Erythroblast (primary cell): ENCODE measurements around the gene AP1B1.

Experiments
- GATA1 ChIP-seq: IDR thresholded peaks from 2 replicates; pipeline ENCODE4 v1.6.1; 2011; ENCODE audit warnings: low read depth, mild to moderate bottlenecking, control low read depth, low read length, moderate library complexity
- POLR2A ChIP-seq: IDR thresholded peaks from 2 replicates; pipeline ENCODE4 v1.6.1; 2011; ENCODE audit warnings: mild to moderate bottlenecking, low read length

DNA sequence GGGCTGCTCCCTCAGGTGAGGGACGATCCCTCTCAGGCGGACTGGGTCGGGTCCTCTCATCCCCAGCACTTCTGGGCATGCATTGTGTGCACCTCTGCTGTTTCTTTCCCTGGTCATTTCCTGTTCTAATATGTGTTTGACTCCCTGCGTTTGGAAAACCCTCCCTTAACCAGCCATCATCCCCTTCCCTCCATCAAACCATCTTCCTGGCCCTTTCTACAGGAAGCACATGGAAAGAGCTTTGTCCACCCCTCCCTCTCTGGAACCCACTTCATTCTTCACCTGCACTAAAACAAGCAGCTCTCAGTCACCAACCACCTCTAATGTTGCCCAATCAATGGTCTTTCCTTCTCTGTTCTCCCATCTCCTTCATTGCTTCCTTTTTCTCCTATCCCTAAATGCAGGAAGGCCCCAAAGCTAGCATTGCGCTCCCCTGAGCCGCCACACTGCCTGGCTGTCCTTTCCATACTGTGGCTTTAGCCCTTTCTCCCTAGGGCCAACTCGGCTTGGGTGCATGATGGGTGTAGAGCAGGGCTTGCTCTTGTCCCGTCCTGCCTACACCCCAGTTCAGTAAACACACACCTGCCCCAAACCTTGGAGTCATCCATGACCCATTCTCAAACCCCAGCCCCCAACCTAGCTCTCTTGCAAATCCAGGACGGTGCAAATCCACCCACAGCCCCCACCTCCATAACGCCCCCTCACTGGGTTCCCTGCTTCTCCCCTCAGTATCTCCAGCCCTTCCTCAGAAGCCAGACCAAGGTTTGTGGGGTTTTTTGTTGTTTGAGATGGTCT, 87.4 kb downstream of the AP1B1 start:
- TF ChIP-seq POLR2A, result no peak
- TF ChIP-seq GATA1, result no peak
